Breast epithelium (tissue), 3 donors: ENCODE data around the gene DNAJC8.

Experiments
- POLR2AphosphoS5 ChIP-seq, 3 donors: sonication (generic); formaldehyde crosslinking; IDR thresholded peaks; one replicate each; pipeline ENCODE4 v1.6.1; 2017; ENCODE audit warnings: antibody characterized with exemption in 3 of 3
- TF ChIP-seq, protein P1 (sequence below), 3 donors: fragments of 450-650 bp; IDR thresholded peaks; one replicate each; pipeline ENCODE4 v1.5.1; 2016 to 2017; ENCODE audit warnings: antibody characterized with exemption in 3 of 3, mild to moderate bottlenecking in 3 of 3, moderate library complexity in 3 of 3

DNA sequence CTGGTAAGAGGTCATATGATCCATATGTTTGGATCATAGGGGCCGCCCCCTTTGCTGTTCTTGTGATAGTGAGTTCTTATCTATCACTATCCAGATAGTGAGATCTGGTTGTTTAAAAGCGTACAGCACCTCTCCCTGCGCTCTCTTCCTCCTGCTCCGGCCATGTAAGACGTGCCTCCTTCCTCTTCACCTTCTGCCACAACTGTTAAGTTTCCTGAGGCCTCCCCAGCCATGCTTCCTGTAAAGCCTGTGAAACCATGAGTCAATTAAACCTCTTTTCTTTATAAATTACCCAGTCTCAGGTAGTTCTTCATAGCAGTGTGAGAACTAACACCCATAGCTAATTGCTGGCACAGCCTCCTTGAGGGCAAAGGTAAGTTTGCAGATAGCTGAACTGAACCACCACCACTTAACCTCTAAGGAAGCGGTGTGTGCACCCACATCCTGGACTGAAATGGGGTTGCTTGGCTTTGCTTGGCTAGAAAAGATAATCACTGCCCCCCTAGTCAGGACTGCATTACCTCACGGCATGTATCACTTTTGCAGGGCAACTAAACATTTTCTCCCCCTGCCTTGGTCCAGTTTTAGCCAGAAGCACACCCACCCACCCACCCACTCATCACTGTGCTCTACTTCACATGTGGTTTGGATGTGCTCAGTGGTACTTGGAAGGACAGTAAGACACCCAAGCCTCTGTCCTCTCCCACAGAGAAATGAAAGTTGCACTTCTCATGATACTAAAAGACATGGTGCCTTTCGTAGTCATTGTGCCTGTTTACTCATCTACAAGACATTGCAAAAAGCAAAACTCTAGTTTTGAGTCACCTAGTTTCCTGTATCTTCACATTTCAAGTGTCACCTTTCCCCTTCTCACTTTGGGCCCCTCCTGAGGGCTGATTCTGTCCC lies 33.2 kb downstream of the DNAJC8 start:
- no peak for TF ChIP-seq POLR2AphosphoS5 (IDR thresholded peaks at IDR 0.05)
- TF ChIP-seq, protein P1, sequence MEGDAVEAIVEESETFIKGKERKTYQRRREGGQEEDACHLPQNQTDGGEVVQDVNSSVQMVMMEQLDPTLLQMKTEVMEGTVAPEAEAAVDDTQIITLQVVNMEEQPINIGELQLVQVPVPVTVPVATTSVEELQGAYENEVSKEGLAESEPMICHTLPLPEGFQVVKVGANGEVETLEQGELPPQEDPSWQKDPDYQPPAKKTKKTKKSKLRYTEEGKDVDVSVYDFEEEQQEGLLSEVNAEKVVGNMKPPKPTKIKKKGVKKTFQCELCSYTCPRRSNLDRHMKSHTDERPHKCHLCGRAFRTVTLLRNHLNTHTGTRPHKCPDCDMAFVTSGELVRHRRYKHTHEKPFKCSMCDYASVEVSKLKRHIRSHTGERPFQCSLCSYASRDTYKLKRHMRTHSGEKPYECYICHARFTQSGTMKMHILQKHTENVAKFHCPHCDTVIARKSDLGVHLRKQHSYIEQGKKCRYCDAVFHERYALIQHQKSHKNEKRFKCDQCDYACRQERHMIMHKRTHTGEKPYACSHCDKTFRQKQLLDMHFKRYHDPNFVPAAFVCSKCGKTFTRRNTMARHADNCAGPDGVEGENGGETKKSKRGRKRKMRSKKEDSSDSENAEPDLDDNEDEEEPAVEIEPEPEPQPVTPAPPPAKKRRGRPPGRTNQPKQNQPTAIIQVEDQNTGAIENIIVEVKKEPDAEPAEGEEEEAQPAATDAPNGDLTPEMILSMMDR (IDR thresholded peaks at IDR 0.05) = no peak
